Measurements from ENCODE around the gene DNAJB4. TPM values are rescaled to one million over a fixed set of nuclear protein-coding genes. Genes with fewer than 3 reads are reported as not detected.

The DNAJB4 gene
- total and polyA plus RNA-seq, 8 donors: 29.8 to 46.9 (median 44.2) TPM

- Histone ChIP-seq H3K27me3 (peaks cover under 1 to 23% of the 10 kb centered on the region in 2 donors), H3K9me3 (no peaks in the 10 kb centered on the region), H3K36me3 (no peaks in the 10 kb centered on the region), H3K4me3 (no peak overlapping the region), H3K4me1 (peaks cover 0 to 26% of the 10 kb centered on the region in 2 donors), H3K27ac (no peak overlapping the region)
- intact Hi-C loops (cut with DNase I): no loop called here
- ATAC-seq (no peak), DNase-seq (no peak)
- no peak for TF ChIP-seq CTCF (IDR thresholded peaks at IDR 0.05)
Measured at GRCh38 chr1:78051005-78051404, 46.3 kb downstream of the DNAJB4 start.

- H3K9me3 ChIP-seq: no peaks in the 10 kb centered on the region
- intact Hi-C loops (cut with DNase I): no loop called here
- H3K27me3 ChIP-seq: peaks cover 0 to 4% of the 10 kb centered on the region in 2 donors
- no peak for DNase-seq
- no peak for ATAC-seq
- H3K36me3 ChIP-seq: no peaks in the 10 kb centered on the region
- peaks cover 0 to 17% of the 10 kb centered on the region in 2 donors for H3K4me1 ChIP-seq
- peak overlapping the region in 1 of 2 donors; percentile 9 for H3K27ac ChIP-seq
- no peak overlapping the region for H3K4me3 ChIP-seq
- no peak for TF ChIP-seq CTCF (IDR thresholded peaks at IDR 0.05)
Measured at GRCh38 chr1:78052685-78053405, 48.1 kb downstream of the DNAJB4 start.

- H3K36me3 ChIP-seq: no peaks in the 10 kb centered on the region
- H3K9me3 ChIP-seq: no peaks in the 10 kb centered on the region
- no peak overlapping the region for H3K4me3 ChIP-seq
- intact Hi-C loops (cut with DNase I): no loop called here
- H3K27ac ChIP-seq: peak overlapping the region in 1 of 2 donors; percentile 9
- H3K4me1 ChIP-seq: peaks cover 0 to 17% of the 10 kb centered on the region in 2 donors
- DNase-seq (no peak), ATAC-seq (no peak)
- no peaks in the 10 kb centered on the region for H3K27me3 ChIP-seq
- no peak for TF ChIP-seq CTCF (IDR thresholded peaks at IDR 0.05)
Measured at GRCh38 chr1:78053498-78053897, 48.8 kb downstream of the DNAJB4 start.

GRCh38 chr1:78054559-78054958 is 49.8 kb downstream of the DNAJB4 start:
- peaks cover 0 to 17% of the 10 kb centered on the region in 2 donors for H3K4me1 ChIP-seq
- no peaks in the 10 kb centered on the region for H3K36me3 ChIP-seq
- H3K27ac ChIP-seq: no peak overlapping the region
- DNase-seq (no peak), ATAC-seq (no peak)
- no peaks in the 10 kb centered on the region for H3K9me3 ChIP-seq
- no peaks in the 10 kb centered on the region for H3K27me3 ChIP-seq
- TF ChIP-seq CTCF (IDR thresholded peaks at IDR 0.05): no peak
- no peak overlapping the region for H3K4me3 ChIP-seq
- intact Hi-C loops (cut with DNase I): no loop called here

GRCh38 chr1:78054972-78055371 is 50.2 kb downstream of the DNAJB4 start:
- H3K9me3 ChIP-seq: no peaks in the 10 kb centered on the region
- ATAC-seq (no peak), DNase-seq (no peak)
- intact Hi-C loops (cut with DNase I): no loop called here
- H3K4me3 ChIP-seq: no peak overlapping the region
- H3K4me1 ChIP-seq: peaks cover 0 to 17% of the 10 kb centered on the region in 2 donors
- no peak for TF ChIP-seq CTCF (IDR thresholded peaks at IDR 0.05)
- H3K27ac ChIP-seq: no peak overlapping the region
- no peaks in the 10 kb centered on the region for H3K27me3 ChIP-seq
- no peaks in the 10 kb centered on the region for H3K36me3 ChIP-seq

Data from left lung (tissue), 10 donors.